Pulmonary artery endothelial cell (primary cell): ENCODE results near the gene SPI1. TPM values are rescaled to one million over a fixed set of nuclear protein-coding genes. Genes with fewer than 3 reads are reported as not detected.

Experiments used
- DNase-seq: peaks from one replicate; pipeline ENCODE4 v3.0.0-alpha.2; 2011; ENCODE audit warnings: low read depth, low spot score
- total RNA-seq: library from RNA; depleted of rRNA; stranded (reverse); fragments of >200 nt; gene quantifications from 2 replicates; pipeline ENCODE4 v1.2.3, GENCODE V29; 2014

The SPI1 gene
- total RNA-seq, 1 donor from 2014 or later = not detected

DNA sequence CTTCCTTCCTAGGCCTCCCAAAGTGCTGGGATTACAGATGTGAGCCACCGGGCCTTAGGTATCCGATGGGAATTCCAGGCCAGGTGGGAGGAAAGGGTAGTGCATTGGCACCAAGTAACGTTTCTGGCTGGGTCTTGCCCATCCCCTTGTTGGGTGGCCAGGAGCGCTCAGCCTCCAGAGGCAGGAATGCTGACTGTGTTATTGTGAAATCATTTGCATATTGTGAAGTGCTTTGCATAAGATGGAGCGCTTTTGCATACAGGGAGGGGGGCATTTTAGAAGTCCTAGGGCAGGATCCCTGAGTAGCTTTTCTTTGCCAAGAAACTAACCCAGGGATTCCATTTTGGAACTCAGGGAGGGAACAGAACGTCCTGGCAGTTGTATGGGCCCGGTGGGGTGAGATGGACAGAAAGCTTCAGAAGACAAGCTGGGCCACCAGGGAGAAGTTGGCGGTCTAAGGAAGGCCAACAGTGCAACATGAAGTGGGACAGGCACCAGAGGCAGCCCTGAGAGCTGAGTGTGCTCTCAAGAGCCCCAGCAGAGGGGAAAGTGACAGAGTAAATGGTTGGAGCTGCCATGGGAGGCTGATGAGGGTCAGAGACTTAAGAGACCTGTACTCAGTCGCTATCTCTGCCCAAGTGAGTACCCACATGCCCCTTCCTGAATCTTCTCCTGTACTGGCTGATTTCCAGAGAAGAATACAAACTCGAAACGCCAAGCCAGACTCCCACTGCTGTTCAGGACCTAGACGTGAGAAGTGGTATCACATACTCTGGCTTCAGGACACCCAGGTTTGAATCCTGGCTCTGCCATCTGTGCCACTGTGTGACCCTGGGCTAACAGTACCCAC lies 28.8 kb upstream of the SPI1 start:
- DNase-seq = no peak

DNA sequence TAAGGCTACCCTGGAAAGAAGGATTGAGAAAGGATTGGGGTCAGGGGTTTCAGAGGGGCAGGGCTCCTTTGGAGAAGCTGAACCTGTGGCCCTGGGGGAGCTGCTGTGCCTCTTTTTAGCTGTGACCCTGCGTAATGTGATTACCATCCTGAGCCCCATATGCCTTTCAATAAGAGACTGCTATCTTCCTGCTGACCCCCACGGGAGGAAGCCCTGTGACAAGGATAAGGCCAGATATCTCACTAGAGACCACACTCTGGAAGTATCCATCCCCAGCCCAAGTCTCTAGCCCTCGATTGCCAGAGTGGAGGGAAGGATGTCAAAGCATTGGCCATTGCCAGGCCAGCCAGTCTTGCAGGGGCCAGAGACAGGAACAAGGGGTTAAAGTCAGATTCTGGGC lies 25.2 kb upstream of the SPI1 start:
- no peak for DNase-seq

DNA sequence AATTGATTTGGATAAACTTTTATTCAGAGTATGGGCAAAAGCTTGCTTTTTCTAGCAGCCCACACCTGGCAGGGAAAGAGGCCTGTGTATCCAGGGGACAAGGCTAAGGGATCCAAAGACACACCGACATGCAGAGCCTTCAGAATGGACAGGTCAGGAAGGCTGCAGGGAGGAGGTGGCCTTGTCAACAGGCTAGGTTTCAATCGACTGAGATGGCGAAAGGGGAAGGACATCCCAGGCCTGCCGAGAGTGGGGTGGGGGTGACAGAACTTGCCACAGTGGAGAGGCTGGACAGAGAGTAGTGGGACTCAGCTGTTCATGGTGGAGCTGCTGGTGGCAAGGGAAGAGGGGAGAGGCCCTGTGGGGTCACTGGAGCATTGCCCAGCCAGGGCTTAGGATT lies 24.8 kb upstream of the SPI1 start:
- DNase-seq = no peak

DNA sequence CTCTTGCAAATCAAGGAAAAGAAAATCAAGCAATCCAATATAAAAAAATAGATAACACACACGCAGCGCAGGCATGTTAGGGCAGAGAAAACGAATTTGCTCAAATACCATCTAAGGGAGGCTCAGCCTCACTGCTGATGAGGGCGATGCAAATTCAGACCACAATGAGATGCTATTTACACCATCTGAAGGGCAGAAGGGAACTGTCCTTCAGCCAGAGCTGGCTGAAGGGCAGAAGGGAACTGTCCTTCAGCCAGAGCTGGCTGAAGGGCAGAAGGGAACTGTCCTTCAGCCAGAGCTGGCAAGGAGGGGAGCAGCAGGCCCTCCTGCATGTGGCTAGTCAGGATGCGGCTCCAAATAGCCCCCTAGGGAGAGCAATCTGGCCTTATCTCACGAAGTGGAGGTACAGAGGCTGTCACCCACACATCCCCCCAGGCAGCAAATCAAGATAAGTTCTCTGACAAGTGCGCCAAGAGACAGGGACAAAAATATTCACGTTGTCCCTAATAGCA lies 22.5 kb upstream of the SPI1 start:
- DNase-seq = no peak

DNA sequence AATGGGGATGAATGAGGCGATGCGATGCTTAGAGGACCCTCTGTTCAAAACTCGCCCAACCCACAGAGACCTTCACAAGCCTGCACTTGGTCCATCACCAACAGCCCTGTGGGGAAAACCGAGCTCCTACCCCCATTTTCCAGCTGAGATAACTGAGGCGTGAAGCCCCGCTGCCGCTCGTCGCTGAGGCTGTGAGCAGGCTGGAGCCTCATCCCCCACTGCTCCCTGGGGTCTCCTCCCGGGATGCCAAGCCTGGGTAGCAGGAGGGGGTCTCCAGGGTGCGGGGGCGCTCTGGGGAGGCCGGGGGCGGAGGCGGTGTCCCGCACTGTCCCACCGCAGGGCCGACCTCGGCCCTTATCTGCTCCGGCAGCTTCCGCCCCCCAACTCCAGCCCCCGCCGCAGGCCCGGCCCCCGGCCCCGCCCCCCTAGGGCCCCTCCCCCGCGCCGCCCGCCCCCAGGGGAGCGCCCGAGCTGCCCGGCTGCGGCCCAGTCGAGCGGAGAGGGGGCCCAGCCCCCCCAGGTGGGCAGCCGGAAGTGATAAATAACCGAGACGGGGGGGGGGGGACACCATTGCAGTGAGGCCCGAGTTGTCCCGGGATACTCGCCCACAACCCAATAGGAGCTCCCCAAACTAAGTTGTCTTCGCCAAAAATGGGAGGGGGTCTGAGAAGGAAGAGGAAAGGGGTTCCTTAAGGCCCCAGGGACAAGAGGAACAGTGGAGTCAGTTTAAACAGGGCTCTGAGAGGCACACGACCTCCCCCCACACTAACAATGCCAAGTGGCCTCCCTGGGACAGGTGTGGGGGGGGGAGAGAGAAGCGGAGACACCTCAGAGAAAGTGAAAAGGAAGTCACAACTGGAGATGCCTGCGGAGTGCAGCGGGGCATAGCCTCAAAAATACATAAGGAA lies 21.8 kb upstream of the SPI1 start:
- DNase-seq = no peak

DNA sequence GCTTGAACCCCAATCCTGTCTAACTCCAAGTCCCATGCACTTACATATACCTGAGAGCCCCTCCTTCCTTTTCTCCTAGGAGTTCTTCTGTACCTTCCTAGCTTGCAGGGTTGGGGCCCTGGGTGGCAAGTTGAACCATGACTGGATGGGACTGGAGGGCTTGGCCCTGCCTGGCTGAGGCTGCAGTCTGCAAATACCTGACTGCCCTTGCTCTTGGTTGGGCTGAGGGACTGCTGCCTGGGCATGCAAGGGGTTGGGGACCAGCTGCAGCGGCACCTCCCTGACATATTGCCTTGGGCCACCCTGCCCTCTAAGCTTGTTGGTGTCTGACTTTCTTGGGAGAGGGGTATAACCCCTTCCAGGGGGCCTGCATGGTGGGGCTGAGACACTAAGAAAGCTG lies 20.2 kb upstream of the SPI1 start:
- no peak for DNase-seq

DNA sequence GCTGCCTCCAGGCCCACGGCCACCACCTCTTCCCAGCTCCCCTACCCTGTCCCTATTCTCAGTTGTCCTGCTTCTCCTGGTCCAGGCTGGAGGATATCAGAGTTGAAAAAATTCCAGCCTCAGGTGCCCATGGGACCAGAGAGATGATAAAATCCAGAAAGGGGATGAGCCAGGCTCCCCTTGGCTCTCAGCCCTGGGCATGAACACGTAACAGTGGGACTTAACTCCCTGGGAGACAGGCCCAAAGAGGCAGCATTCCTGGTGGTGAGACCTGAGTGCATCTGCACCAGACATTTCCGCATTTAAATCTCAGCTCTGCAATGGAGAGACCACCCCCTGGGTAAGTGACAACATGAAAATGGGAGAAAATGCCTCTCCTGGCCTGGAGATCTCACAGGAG lies 19.7 kb upstream of the SPI1 start:
- DNase-seq = no peak

DNA sequence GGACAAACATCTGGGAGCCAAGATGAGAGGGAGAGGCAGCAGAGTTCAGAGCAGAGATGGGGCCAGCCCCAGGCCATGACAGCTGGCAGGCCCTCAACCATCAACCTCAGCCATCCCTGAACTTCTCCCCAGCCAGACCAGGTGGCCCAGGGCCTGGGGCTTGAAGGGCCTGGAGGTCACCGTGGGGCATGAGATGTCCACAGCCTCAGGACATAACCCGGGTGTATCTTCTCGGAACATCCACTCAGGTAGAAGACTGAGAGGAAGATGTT lies 17.6 kb upstream of the SPI1 start:
- DNase-seq = no peak

DNA sequence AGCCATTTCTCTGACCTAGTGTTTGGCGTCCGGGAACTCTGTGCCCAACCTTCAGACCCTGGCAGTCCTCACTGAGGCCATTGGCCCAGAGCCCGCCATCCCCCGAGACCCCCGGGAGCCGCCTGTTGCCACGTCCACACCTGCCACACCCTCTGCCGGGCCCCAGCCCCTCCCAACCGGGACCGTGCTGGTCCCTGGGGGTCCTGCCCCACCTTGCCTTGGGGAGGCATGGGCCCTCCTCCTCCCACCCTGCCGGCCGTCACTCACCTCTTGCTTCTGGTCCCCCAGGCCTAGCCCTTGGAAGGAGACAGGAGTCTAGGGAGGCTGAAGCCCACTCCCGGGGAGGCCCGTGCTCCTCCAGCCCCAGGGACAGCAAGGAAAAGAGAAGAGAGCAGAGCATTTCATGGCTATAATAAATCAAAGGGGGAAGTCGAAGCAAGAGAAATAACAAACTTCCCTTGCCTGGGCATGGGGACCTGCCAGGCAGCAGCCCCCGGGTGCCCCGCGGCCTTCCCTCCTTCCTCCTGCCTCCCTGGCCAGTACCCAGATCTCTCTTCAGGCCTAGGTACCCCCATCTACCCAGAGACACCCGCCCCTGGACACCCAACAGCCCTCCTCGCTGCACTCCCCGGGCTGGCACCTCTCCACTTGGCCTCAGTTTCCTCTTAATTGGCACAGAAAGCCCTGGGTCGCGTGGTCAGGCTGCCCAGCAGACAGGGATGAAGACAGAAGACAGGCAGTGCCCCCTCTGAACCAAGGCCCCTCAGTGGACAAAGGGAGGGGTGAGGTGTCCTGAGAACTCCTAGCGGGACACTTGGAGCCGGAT lies 17.1 kb upstream of the SPI1 start:
- no peak for DNase-seq

DNA sequence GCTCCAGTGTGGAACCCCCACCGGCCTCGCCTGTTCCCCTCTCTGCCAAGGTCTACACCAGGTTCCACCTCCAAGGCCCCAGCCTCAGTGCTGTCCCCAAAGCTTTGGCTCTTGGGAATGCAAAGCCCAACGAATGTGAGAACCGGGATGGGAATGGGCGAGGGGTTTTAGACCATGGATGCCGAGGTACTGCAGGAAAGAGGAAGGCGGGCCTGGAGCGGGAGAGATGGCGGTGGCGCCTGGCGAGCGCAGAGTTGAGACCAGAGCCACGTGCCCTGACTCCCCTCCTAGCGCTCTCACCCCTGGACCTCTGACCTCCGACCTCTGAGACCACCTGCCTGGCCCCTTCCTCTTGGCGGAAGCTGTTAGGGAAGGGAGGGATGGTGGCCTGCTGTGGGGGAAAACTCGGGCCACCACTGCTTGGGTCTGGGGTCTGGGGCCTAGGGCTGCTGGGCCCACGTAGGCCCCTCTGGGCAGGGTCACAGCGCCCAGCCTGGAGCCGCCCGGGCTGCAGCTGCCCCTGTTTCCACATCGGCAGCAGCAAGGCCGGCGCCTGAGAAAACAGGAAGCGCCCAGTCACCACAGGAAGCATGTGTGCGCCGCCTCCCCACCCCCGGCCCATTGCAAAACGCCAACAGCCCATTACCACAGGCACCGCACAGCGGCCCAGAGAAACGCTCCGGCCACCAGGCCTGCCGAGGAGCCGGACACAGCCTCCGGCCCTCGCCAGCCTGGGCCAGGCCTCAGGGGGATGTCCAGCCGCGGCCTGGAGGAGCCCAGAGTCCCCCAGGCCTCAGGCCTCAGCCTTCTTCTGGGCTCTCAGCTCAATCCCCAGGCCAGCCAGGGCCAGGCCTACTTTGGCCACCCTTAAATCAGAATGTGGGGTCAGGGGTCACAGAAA lies 16.2 kb upstream of the SPI1 start:
- DNase-seq = peak; percentile 88

DNA sequence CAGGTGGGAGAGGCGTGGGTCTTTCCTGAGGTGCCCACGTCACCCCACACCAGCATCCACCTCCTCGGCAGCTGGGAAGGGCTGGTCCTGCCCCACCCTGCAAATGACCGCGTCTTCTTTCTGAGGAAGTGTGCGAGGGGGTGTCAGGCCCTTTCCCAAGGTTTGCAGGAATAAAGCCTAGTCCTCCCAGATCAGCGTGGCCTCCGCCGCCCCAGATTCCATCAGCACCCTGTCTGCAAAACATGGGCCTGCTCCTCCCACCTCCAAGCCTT lies 15.6 kb upstream of the SPI1 start:
- no peak for DNase-seq

DNA sequence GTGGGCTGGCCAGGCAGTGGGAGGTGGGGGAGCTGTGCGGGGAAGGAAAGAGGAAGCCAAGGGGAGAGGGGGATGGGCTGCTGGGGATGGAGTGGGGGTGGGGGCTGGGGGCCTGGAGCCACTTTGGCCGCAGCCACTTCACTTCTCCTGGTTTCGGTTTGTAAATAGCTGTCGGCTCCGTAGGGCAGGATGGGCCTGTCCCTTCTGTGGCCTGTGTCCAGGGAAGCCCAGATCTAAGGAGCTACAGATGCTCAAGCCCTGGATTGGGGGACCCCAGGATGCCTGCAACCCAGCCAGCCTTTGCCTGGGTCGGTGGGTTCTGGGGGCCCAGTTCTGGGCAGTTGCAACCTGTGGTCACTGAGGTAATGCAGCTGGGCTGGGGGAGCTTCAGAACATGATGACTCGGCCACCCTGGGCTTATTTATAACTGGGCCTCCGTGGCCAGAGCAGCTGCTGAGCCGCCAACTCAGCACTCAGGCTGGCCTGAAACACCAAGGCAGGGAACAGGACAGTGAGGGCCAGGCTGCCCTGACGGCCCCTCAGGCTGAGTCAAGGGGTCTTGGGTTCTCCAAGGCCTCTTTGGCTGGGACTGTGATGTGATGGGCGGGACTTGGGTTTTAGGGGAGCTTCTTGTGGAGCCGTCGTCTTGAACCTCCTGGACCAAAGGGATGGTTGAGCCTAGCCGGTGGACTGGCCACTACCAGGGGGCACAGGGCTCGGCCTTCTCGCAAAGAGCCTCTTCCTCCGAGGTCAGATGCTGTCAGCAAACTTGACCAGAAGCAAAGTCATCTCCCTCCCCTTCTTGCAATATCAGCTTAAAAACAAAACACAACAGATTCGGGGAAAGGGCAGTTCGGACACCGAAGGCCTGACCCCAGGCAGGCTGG lies 15.1 kb upstream of the SPI1 start:
- DNase-seq = no peak

DNA sequence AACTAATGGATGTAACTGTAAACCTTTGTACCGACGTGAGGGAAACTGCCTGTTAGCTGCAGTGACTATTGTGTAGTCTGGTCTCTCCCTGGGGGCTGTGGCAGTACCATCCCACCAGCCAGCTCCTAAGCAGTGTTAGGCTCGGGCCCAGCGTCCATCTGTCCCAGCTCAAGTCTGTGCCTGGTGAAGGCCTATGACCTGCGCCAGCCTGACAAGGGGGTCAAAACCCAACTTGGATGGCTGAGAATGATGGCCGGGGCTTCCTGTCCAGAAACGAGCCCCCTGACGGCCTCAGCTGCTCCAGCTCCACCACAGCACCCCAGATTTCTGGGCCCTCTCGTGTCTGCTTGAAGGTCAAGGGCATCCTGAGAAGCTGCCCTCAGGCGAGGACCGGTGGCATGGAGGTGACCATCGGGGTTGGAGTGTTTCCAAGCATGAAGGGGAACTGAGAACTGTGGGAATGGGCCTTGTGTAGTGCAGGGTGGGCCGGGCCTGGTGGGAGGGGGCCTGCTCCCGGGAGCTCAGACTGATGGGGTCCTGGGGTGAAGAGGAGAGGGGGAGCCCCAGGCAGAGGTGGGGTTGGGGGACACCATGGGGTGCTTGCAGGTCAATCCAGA lies 14.3 kb upstream of the SPI1 start:
- no peak for DNase-seq

DNA sequence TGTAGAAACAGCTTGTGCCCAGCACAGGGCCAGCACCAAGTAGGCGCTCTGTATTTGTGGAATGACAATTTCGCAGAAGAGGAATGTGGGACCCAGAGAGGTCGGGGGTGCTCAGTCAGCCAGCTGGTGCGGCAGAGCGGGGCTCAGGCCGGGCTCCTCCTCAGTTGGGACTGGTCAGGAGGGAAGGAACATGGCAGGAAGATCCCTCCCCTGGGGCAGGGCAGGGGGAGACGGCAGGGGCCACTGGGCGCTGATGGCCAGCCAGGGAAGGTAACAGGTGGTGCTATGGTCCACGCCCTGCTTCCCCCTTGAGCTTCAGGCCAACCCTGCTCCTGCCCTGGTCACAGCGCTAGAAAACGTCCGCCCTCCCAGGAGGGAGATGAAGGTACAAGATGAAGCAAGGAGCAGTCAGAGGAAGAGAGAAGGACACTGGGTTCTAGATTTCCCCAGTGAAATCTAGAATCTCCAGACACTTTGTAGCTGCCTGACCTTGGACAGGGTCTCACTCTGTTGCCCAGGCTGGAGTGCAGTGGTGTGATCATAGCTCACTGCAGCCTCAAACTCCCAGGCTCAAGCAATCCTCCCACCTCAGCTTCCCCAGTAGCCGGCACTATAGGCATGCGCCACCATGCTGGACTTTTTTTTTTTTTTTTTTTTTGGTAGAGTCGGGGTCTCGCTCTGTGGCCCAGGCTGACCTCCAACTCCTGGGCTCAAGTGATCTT lies 13.5 kb upstream of the SPI1 start:
- no peak for DNase-seq

DNA sequence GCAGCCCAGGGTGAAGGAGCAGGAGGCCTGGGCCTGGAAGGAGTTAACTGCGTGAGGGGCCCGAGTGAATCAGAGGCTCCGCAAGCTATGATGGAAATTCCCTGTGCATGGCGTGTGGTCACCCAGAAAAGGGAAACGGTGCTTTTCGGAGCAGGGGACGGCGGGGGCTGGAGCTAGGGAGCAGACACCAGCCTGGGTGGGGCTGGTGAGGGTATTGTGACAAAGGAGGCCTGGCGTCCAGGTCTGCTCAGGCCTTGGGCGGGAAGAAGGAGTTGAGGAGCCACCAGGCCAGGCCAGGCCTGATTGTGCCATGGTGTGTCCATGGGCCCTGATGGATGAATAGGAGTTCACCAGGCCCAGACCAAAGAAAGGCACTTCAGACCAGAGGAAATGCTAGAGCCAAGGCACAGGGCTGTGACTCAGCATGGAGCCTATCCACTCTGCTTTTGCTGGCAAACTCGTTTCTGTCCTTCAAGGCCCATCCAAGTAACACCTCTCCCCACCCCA lies 12.8 kb upstream of the SPI1 start:
- DNase-seq = no peak

DNA sequence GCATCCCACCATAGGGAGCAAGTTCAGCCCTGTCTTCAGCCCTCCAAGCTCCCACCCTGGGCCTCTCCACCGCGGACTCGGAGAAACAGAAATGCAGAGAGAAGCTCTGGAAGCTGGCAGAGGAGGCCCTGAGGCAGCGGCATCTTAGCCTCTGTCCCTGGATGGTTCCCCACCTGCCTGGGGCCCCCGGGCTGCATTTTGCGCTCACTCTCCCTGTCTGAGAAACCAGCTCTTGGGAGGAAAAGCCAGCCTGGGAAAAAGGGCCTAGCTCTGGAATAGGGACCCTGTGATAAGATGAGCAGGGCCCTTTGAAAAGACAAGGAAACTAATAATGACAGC lies 12.0 kb upstream of the SPI1 start:
- no peak for DNase-seq

DNA sequence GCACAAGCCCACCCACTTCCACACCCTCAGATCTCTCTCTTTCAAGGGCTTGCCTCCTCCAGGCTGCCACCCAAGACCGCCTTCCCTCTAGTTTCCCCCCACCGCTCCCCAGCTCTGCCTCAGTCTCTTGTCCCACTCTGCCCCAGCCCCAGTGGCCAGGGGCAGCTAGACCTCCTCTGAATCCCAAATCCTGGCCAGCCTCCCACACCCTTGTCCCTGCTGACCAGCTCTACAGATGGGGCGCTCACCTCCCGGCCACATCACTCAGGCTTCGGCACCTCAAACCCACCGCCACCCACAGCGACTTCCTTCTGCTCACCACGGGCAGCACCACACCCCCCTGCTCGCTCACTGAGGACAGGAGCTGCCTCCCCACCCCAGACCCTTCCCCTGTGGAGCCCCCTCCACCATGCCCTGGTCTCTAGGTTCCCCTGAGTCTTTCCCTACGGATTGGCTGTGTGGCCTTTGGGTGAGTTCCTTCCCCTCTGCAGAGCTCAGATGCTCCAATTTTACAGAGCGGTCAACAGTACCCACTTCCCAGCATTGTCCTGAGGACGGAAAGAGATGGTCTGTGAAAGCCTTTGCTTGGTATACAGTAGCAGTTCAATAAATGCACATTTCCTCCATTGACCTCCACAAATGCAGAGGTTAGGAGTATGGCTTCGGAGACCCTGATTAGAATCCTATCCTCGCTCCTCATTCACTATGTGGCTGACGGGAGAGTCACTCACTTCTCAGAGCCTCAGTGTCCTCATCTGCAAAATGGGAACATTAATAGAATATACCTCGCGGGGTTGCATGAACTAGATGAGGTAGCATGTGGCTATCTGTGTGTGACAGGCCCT lies 11.5 kb upstream of the SPI1 start:
- DNase-seq = no peak
